Hepatocyte (in vitro differentiated cells): ENCODE data around the gene CAPZA2.

ENCODE experiments used
- CTCF ChIP-seq: fragments of 200-600 bp; sonication (generic); IDR thresholded peaks from 2 replicates; pipeline ENCODE4 v1.5.1; 2016; ENCODE audit warnings: antibody characterized with exemption, mild to moderate bottlenecking; ENCODE audit not compliant: poor library complexity
- EZH2phosphoT487 ChIP-seq: fragments of 200-600 bp; sonication (generic); IDR thresholded peaks from one replicate; pipeline ENCODE4 v1.6.1; 2018; ENCODE audit warnings: antibody characterized with exemption, mild to moderate bottlenecking, low read depth, moderate library complexity; ENCODE audit not compliant: unreplicated experiment, severe bottlenecking

- TF ChIP-seq CTCF: no peak
- no peak for TF ChIP-seq EZH2phosphoT487
Measured at GRCh38 chr7:116862234-116862950, at the start of gene CAPZA2.
